ENCODE data around the gene BANK1. TPM values are rescaled to one million over a fixed set of nuclear protein-coding genes. Genes with fewer than 3 reads are reported as not detected.

BANK1 gene, protein sequence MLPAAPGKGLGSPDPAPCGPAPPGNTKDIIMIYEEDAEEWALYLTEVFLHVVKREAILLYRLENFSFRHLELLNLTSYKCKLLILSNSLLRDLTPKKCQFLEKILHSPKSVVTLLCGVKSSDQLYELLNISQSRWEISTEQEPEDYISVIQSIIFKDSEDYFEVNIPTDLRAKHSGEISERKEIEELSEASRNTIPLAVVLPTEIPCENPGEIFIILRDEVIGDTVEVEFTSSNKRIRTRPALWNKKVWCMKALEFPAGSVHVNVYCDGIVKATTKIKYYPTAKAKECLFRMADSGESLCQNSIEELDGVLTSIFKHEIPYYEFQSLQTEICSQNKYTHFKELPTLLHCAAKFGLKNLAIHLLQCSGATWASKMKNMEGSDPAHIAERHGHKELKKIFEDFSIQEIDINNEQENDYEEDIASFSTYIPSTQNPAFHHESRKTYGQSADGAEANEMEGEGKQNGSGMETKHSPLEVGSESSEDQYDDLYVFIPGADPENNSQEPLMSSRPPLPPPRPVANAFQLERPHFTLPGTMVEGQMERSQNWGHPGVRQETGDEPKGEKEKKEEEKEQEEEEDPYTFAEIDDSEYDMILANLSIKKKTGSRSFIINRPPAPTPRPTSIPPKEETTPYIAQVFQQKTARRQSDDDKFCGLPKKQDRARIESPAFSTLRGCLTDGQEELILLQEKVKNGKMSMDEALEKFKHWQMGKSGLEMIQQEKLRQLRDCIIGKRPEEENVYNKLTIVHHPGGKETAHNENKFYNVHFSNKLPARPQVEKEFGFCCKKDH
- 0.85 to 1.4 TPM (median 0.95 TPM) in 5 replicates for total RNA-seq (2022; extraction: Qiagen RNA extraction; ENCODE audit: low read depth)

DNA sequence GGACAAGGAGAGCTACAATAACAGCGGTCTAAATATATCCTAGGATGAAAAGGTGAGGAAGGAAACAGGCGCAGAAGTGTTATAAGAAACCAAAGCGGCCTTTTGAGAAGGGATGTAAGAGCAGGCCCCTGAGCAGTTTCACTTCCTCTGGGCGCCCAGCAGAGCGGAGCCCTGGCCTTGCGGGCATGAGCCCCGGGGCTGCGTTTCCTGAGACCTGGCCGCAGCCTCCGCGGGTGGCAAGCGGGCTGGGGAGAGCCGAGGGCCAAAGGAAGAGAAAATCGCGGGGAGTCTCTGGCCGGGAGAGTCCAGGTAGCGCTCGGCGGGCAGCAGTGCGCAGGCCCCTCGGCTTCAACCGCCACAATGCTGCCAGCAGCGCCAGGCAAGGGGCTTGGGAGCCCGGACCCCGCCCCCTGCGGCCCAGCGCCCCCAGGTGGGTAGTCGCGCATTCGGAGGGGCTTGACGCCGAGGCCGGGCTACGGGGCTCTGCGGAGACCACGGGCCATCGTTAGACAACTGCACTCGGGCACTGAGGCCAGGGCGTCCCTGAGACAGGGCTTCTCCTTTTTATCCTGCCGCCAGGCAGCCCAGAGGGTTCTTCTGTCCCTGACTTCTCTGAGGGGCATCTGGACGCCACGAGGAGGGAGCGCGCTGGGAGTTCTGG is at the start of gene BANK1:
Gene BANK1 (plus strand): TSS at position 210 of the 661 bp plus-strand sequence. CDS start 151 bp downstream, at position 361.

